Measurements from ENCODE around the gene DPCD. TPM values are rescaled to one million over a fixed set of nuclear protein-coding genes. Genes with fewer than 3 reads are reported as not detected.

DPCD gene
- total and polyA plus RNA-seq, 10 of the 15 experiments (the other 5 are each of a cell fraction or from before 2014, with no cell fraction given) = 9.7 to 50.9 (median 26.3) TPM

- no peaks in the 10 kb centered on the region for H3K36me3 ChIP-seq (ENCODE audit: control insufficient read depth in 2 of 2, insufficient read depth in 2 of 2, low read length in 1 of 2)
- H3K9ac ChIP-seq (ENCODE audit: control insufficient read depth, insufficient read depth, low read length) = no peak overlapping the region
- no peak overlapping the region for H2AFZ ChIP-seq (ENCODE audit: control insufficient read depth, low read depth, low read length)
- no peaks in the 10 kb centered on the region for H4K20me1 ChIP-seq (ENCODE audit: control insufficient read depth, insufficient read depth)
- in situ Hi-C loops (cut with MboI) (no loop called here), intact Hi-C loops (cut with micrococcal nuclease; ENCODE audit: unreplicated experiment) (no loop called here)
- no peaks in the 10 kb centered on the region for H3K9me3 ChIP-seq (replicated peaks; ENCODE audit: control insufficient read depth, insufficient read depth, low read length)
- SMC1A ChIA-PET (ENCODE audit: uncharacterized antibody, unreplicated experiment) = no interaction called here
- ATAC-seq = no peak
- TF ChIP-seq CHD4 (IDR thresholded peaks at IDR 0.05) (no peak), SP1 (IDR thresholded peaks at IDR 0.05; ENCODE audit: low read depth, low read length) (no peak), SIX5 (IDR thresholded peaks at IDR 0.05; ENCODE audit: low read depth, low read length, severe bottlenecking) (no peak), DPF2 (IDR thresholded peaks at IDR 0.05) (no peak), RAD51 (IDR thresholded peaks at IDR 0.05) (no peak), HSF1 (IDR thresholded peaks at IDR 0.05; ENCODE audit: low read depth, low read length) (no peak), SMAD5 (IDR thresholded peaks at IDR 0.05; ENCODE audit: low read depth) (no peak), PML (IDR thresholded peaks at IDR 0.05; ENCODE audit: low read length) (no peak)
- 88% methylated on average over 3 of the region's 3 CpGs for WGBS (ENCODE audit: insufficient coverage, insufficient replicate concordance, low lambda C conversion rate, missing lambda C conversion rate)
- no peak for FAIRE-seq
- H3K79me2 ChIP-seq (ENCODE audit: control insufficient read depth, insufficient read depth, low read length) = no peaks in the 10 kb centered on the region
- no peak overlapping the region for H3K27ac ChIP-seq (ENCODE audit: control insufficient read depth, insufficient read depth)
- H3K4me2 ChIP-seq (ENCODE audit: control insufficient read depth, insufficient read depth) = no peak overlapping the region
- CTCF ChIA-PET = no interaction called here
- POLR2A ChIA-PET = no interaction called here
- RAD21 ChIA-PET (ENCODE audit: unreplicated experiment) = no interaction called here
- BruUV-seq (replicated peaks) = no TSS peak
- no peak for DNase-seq (ENCODE audit: low read depth, low spot score)
- no peaks in the 10 kb centered on the region for H3K27me3 ChIP-seq (replicated peaks in 1 of 2; ENCODE audit: control insufficient read depth in 2 of 2, insufficient read depth in 2 of 2, low read length in 1 of 2)
- no peaks in the 10 kb centered on the region for H3K4me1 ChIP-seq (ENCODE audit: control insufficient read depth, insufficient read depth, low read length)
- no peak overlapping the region for H3K4me3 ChIP-seq
These were observed 13.0 kb upstream of the DPCD start for GRCh38 chr10:101575091-101575490.

All from GM12878 (cell line).